HEK293T (cell line): Measurements from ENCODE around the gene DCP2.

Experiments
- ARNT ChIP-seq: fragments of 450-650 bp; IDR thresholded peaks from 2 replicates; pipeline ENCODE4 v1.6.1; 2017; ENCODE audit warnings: mild to moderate bottlenecking
- BHLHE40 ChIP-seq: fragments of 450-650 bp; IDR thresholded peaks from 2 replicates; pipeline ENCODE4 v1.6.1; 2016; ENCODE audit warnings: mild to moderate bottlenecking, moderate library complexity, borderline replicate concordance
- CTBP1 ChIP-seq: fragments of 450-650 bp; IDR thresholded peaks from 2 replicates; pipeline ENCODE4 v1.6.1; 2016; ENCODE audit warnings: borderline replicate concordance
- ELF4 ChIP-seq: fragments of 450-650 bp; IDR thresholded peaks from 2 replicates; pipeline ENCODE4 v1.6.1; 2017; ENCODE audit warnings: antibody characterized with exemption
- FOXA1 ChIP-seq: fragments of 450-650 bp; IDR thresholded peaks from 2 replicates; pipeline ENCODE4 v1.6.1; 2016; ENCODE audit warnings: mild to moderate bottlenecking
- FOXM1 ChIP-seq: fragments of 450-650 bp; IDR thresholded peaks from 2 replicates; pipeline ENCODE4 v1.6.1; 2017; ENCODE audit warnings: mild to moderate bottlenecking, borderline replicate concordance
- HDGF ChIP-seq: fragments of 450-650 bp; IDR thresholded peaks from 2 replicates; pipeline ENCODE4 v1.6.1; 2017; ENCODE audit warnings: antibody characterized with exemption, borderline replicate concordance
- NFRKB ChIP-seq: fragments of 450-650 bp; IDR thresholded peaks from 2 replicates; pipeline ENCODE4 v1.6.1; 2016; ENCODE audit warnings: mild to moderate bottlenecking, moderate library complexity
- SP1 ChIP-seq: fragments of 450-650 bp; IDR thresholded peaks from 2 replicates; pipeline ENCODE4 v1.6.1; 2017
- SUZ12 ChIP-seq: fragments of 450-650 bp; IDR thresholded peaks from 2 replicates; pipeline ENCODE4 v1.6.1; 2016; ENCODE audit warnings: mild to moderate bottlenecking
- TARDBP ChIP-seq: fragments of 450-650 bp; IDR thresholded peaks from 2 replicates; pipeline ENCODE4 v1.6.1; 2016
- TF ChIP-seq, protein P1 (sequence below): fragments of 450-650 bp; IDR thresholded peaks from 2 replicates; pipeline ENCODE4 v1.6.1; 2016

- TF ChIP-seq CTBP1 = no peak
- no peak for TF ChIP-seq NFRKB
- TF ChIP-seq, protein P1, sequence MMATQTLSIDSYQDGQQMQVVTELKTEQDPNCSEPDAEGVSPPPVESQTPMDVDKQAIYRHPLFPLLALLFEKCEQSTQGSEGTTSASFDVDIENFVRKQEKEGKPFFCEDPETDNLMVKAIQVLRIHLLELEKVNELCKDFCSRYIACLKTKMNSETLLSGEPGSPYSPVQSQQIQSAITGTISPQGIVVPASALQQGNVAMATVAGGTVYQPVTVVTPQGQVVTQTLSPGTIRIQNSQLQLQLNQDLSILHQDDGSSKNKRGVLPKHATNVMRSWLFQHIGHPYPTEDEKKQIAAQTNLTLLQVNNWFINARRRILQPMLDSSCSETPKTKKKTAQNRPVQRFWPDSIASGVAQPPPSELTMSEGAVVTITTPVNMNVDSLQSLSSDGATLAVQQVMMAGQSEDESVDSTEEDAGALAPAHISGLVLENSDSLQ = no peak
- TF ChIP-seq SP1 = no peak
- no peak for TF ChIP-seq BHLHE40
- TF ChIP-seq HDGF = no peak
- no peak for TF ChIP-seq ARNT
- no peak for TF ChIP-seq ELF4
- no peak for TF ChIP-seq FOXA1
- TF ChIP-seq TARDBP = no peak
- TF ChIP-seq SUZ12 = no peak
- TF ChIP-seq FOXM1 = no peak
Observed at GRCh38 chr5:112948458-112948857, 28.1 kb upstream of the DCP2 start.
